Measurements from ENCODE around the gene ZP1. TPM values are rescaled to one million over a fixed set of nuclear protein-coding genes. Genes with fewer than 3 reads are reported as not detected.

Gene ZP1
- total and polyA plus RNA-seq, 2 experiments from 2014 or later, result not detected

DNA sequence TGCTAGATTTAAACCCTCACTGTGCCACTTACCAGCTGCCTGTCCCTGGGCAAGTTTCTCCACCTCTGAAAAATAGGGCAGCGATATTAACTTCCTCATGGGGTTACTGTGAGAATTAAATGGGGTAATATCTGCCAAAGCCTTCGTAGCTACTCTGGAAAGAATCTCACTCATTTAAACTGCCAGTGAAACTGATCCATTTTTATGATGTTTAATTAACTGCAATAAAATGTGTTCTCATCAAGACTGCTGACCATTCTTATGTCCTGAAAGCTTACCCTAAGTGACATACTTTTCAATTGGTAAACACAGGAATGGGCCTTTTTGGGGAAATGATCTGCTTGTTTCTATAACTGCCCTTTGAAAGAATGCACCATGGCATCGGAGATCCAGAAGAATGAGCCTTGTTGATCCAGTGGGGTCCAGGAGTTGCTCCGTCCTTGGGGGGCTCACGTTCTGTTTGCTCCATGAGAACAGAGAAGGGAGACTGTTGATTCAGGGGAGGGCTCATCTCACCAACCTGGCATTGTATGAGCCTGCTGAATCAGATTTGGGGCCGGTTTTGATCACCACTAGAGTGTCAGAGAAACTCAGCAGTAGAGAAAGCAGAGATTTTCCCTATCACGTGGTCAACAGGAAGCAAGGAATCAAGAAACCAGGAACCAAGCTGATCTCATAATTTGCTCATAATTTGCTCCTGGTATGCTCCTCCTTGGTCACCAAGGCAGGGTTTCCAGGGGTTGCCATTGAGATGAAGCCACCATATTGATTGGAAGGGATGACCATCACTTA, 32.4 kb upstream of the ZP1 start:
- no peak for TF ChIP-seq STAT1 (IDR thresholded peaks at IDR 0.05; ENCODE audit: unreplicated experiment)
- TF ChIP-seq ZNF114 (CRISPR knock-in tag; IDR thresholded peaks at IDR 0.05), result no peak
- TF ChIP-seq CREB1 (CRISPR knock-in tag; IDR thresholded peaks at IDR 0.05; ENCODE audit: low read depth), result no peak
- no peak for TF ChIP-seq JUNB (IDR thresholded peaks at IDR 0.05; ENCODE audit: unreplicated experiment)
- no peak for TF ChIP-seq EZH2 (IDR thresholded peaks at IDR 0.05; ENCODE audit: low read depth, unreplicated experiment)
- TF ChIP-seq POLR2AphosphoS5 (IDR thresholded peaks at IDR 0.05; ENCODE audit: low read depth), result no peak
- TF ChIP-seq, protein P1, sequence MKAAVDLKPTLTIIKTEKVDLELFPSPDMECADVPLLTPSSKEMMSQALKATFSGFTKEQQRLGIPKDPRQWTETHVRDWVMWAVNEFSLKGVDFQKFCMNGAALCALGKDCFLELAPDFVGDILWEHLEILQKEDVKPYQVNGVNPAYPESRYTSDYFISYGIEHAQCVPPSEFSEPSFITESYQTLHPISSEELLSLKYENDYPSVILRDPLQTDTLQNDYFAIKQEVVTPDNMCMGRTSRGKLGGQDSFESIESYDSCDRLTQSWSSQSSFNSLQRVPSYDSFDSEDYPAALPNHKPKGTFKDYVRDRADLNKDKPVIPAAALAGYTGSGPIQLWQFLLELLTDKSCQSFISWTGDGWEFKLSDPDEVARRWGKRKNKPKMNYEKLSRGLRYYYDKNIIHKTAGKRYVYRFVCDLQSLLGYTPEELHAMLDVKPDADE (IDR thresholded peaks at IDR 0.05), result no peak
- no peak for TF ChIP-seq ZNF331 (CRISPR knock-in tag; IDR thresholded peaks at IDR 0.05; ENCODE audit: low read depth)
- TF ChIP-seq, protein P2, sequence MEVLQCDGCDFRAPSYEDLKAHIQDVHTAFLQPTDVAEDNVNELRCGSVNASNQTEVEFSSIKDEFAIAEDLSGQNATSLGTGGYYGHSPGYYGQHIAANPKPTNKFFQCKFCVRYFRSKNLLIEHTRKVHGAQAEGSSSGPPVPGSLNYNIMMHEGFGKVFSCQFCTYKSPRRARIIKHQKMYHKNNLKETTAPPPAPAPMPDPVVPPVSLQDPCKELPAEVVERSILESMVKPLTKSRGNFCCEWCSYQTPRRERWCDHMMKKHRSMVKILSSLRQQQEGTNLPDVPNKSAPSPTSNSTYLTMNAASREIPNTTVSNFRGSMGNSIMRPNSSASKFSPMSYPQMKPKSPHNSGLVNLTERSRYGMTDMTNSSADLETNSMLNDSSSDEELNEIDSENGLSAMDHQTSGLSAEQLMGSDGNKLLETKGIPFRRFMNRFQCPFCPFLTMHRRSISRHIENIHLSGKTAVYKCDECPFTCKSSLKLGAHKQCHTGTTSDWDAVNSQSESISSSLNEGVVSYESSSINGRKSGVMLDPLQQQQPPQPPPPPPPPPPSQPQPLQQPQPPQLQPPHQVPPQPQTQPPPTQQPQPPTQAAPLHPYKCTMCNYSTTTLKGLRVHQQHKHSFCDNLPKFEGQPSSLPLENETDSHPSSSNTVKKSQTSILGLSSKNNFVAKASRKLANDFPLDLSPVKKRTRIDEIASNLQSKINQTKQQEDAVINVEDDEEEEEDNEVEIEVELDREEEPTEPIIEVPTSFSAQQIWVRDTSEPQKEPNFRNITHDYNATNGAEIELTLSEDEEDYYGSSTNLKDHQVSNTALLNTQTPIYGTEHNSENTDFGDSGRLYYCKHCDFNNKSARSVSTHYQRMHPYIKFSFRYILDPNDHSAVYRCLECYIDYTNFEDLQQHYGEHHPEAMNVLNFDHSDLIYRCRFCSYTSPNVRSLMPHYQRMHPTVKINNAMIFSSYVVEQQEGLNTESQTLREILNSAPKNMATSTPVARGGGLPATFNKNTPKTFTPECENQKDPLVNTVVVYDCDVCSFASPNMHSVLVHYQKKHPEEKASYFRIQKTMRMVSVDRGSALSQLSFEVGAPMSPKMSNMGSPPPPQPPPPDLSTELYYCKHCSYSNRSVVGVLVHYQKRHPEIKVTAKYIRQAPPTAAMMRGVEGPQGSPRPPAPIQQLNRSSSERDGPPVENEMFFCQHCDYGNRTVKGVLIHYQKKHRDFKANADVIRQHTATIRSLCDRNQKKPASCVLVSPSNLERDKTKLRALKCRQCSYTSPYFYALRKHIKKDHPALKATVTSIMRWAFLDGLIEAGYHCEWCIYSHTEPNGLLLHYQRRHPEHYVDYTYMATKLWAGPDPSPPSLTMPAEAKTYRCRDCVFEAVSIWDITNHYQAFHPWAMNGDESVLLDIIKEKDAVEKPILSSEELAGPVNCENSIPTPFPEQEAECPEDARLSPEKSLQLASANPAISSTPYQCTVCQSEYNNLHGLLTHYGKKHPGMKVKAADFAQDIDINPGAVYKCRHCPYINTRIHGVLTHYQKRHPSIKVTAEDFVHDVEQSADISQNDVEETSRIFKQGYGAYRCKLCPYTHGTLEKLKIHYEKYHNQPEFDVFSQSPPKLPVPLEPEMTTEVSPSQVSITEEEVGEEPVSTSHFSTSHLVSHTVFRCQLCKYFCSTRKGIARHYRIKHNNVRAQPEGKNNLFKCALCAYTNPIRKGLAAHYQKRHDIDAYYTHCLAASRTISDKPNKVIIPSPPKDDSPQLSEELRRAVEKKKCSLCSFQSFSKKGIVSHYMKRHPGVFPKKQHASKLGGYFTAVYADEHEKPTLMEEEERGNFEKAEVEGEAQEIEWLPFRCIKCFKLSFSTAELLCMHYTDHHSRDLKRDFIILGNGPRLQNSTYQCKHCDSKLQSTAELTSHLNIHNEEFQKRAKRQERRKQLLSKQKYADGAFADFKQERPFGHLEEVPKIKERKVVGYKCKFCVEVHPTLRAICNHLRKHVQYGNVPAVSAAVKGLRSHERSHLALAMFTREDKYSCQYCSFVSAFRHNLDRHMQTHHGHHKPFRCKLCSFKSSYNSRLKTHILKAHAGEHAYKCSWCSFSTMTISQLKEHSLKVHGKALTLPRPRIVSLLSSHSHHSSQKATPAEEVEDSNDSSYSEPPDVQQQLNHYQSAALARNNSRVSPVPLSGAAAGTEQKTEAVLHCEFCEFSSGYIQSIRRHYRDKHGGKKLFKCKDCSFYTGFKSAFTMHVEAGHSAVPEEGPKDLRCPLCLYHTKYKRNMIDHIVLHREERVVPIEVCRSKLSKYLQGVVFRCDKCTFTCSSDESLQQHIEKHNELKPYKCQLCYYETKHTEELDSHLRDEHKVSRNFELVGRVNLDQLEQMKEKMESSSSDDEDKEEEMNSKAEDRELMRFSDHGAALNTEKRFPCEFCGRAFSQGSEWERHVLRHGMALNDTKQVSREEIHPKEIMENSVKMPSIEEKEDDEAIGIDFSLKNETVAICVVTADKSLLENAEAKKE (CRISPR knock-in tag; IDR thresholded peaks at IDR 0.05), result no peak
- no peak for TF ChIP-seq REST (IDR thresholded peaks at IDR 0.05; ENCODE audit: unreplicated experiment)
- TF ChIP-seq NANOG (IDR thresholded peaks at IDR 0.05; ENCODE audit: borderline replicate concordance), result no peak
- no peak for TF ChIP-seq CTCF (conservative IDR thresholded peaks at IDR 0.05; ENCODE audit: low read depth in 2 of 2)
- Mint-ChIP-seq H3K9me3 (no peaks in the 10 kb centered on the region), H3K4me3 (no peak overlapping the region), H3K36me3 (ENCODE audit: low read depth) (no peaks in the 10 kb centered on the region), H3K27me3 (ENCODE audit: insufficient read depth, low read depth, poor library complexity) (peaks cover 7% of the 10 kb centered on the region), H3K4me1 (no peaks in the 10 kb centered on the region), H3K27ac (no peak overlapping the region)
- no peak overlapping the region for H3K4me3 ChIP-seq
- H3F3A ChIP-seq (replicated peaks; ENCODE audit: low read depth), result no peaks in the 10 kb centered on the region
- H3K4me2 ChIP-seq, result no peak overlapping the region
- no peaks in the 10 kb centered on the region for H3K27me3 ChIP-seq (ENCODE audit: insufficient read depth)
- no peaks in the 10 kb centered on the region for H3K79me2 ChIP-seq (replicated peaks; ENCODE audit: insufficient read depth)
- no peak overlapping the region for H3K27ac ChIP-seq (ENCODE audit: low read depth)
- ATAC-seq (no peak), DNase-seq (ENCODE audit: low spot score) (no peak)
- H3K4me1 ChIP-seq (ENCODE audit: insufficient read depth), result no peaks in the 10 kb centered on the region; the same call in 1 of the 2 replicates
- no peak overlapping the region for H2AFZ ChIP-seq
- no peaks in the 10 kb centered on the region for H3K9me2 ChIP-seq (ENCODE audit: insufficient read depth)
- no peaks in the 10 kb centered on the region for H3K36me3 ChIP-seq (ENCODE audit: insufficient read depth)
- no peaks in the 10 kb centered on the region; the same call in 1 of the 2 replicates for H4K20me1 ChIP-seq (replicated peaks; ENCODE audit: insufficient read depth)

All from GM23338 (cell line).